Measurements from ENCODE around the gene BGN.
A peak's percentile ranks its signal among the peaks of the same experiment; 100 is the strongest.

BGN gene

GRCh38 chrX:153502796-153503195, 8.0 kb downstream of the BGN start:
- WGBS (ENCODE audit: insufficient coverage, insufficient read length), result no CpG with 5 or more reads among the region's 14 CpGs
- H3K9me3 ChIP-seq (ENCODE audit: control insufficient read depth, insufficient read depth, low read length), result no peaks in the 10 kb centered on the region
- no peak for DNase-seq (ENCODE audit: low read depth, low spot score)
- H3K36me3 ChIP-seq (ENCODE audit: control insufficient read depth, insufficient read depth, low read length), result no peaks in the 10 kb centered on the region
- H3K27ac ChIP-seq (ENCODE audit: low read length), result no peak overlapping the region
- H3K4me3 ChIP-seq (ENCODE audit: low read length), result no peak overlapping the region
- no peaks in the 10 kb centered on the region for H3K27me3 ChIP-seq (ENCODE audit: control insufficient read depth, insufficient read depth, low read length)
- no peaks in the 10 kb centered on the region for H3K4me1 ChIP-seq (ENCODE audit: control insufficient read depth, insufficient read depth, low read length)

GRCh38 chrX:153504445-153505016, 9.8 kb downstream of the BGN start:
- Histone ChIP-seq H3K9me3 (ENCODE audit: control insufficient read depth, insufficient read depth, low read length) (no peaks in the 10 kb centered on the region), H3K4me1 (ENCODE audit: control insufficient read depth, insufficient read depth, low read length) (no peaks in the 10 kb centered on the region), H3K4me3 (ENCODE audit: low read length) (no peak overlapping the region), H3K36me3 (ENCODE audit: control insufficient read depth, insufficient read depth, low read length) (no peaks in the 10 kb centered on the region), H3K27ac (ENCODE audit: low read length) (no peak overlapping the region), H3K27me3 (ENCODE audit: control insufficient read depth, insufficient read depth, low read length) (no peaks in the 10 kb centered on the region)
- WGBS (ENCODE audit: insufficient coverage, insufficient read length), result no CpG with 5 or more reads among the region's 26 CpGs
- DNase-seq (ENCODE audit: low read depth, low spot score), result no peak

- Histone ChIP-seq H3K4me1 (ENCODE audit: control insufficient read depth, insufficient read depth, low read length) (no peaks in the 10 kb centered on the region), H3K27me3 (ENCODE audit: control insufficient read depth, insufficient read depth, low read length) (no peaks in the 10 kb centered on the region), H3K4me3 (ENCODE audit: low read length) (no peak overlapping the region), H3K36me3 (ENCODE audit: control insufficient read depth, insufficient read depth, low read length) (no peaks in the 10 kb centered on the region), H3K27ac (ENCODE audit: low read length) (no peak overlapping the region), H3K9me3 (ENCODE audit: control insufficient read depth, insufficient read depth, low read length) (no peaks in the 10 kb centered on the region)
- DNase-seq (ENCODE audit: low read depth, low spot score), result no peak
- WGBS (ENCODE audit: insufficient coverage, insufficient read length), result no CpG with 5 or more reads among the region's 18 CpGs
Measured at GRCh38 chrX:153505361-153505760, 10.6 kb downstream of the BGN start.

GRCh38 chrX:153507484-153508178, 12.9 kb downstream of the BGN start:
- Histone ChIP-seq H3K27ac (ENCODE audit: low read length) (no peak overlapping the region), H3K4me3 (ENCODE audit: low read length) (no peak overlapping the region), H3K4me1 (ENCODE audit: control insufficient read depth, insufficient read depth, low read length) (no peaks in the 10 kb centered on the region), H3K27me3 (ENCODE audit: control insufficient read depth, insufficient read depth, low read length) (no peaks in the 10 kb centered on the region), H3K9me3 (ENCODE audit: control insufficient read depth, insufficient read depth, low read length) (no peaks in the 10 kb centered on the region), H3K36me3 (ENCODE audit: control insufficient read depth, insufficient read depth, low read length) (no peaks in the 10 kb centered on the region)
- peak; percentile 52 for DNase-seq (ENCODE audit: low read depth, low spot score)
- no CpG with 5 or more reads among the region's 19 CpGs for WGBS (ENCODE audit: insufficient coverage, insufficient read length)

GRCh38 chrX:153509592-153509991, 14.8 kb downstream of the BGN start:
- no CpG with 5 or more reads among the region's 14 CpGs for WGBS (ENCODE audit: insufficient coverage, insufficient read length)
- Histone ChIP-seq H3K4me3 (ENCODE audit: low read length) (no peak overlapping the region), H3K27me3 (ENCODE audit: control insufficient read depth, insufficient read depth, low read length) (no peaks in the 10 kb centered on the region), H3K27ac (ENCODE audit: low read length) (no peak overlapping the region), H3K4me1 (ENCODE audit: control insufficient read depth, insufficient read depth, low read length) (no peaks in the 10 kb centered on the region), H3K9me3 (ENCODE audit: control insufficient read depth, insufficient read depth, low read length) (no peaks in the 10 kb centered on the region), H3K36me3 (ENCODE audit: control insufficient read depth, insufficient read depth, low read length) (no peaks in the 10 kb centered on the region)
- DNase-seq (ENCODE audit: low read depth, low spot score), result no peak

- no CpG with 5 or more reads among the region's 11 CpGs for whole genome bisulfite sequencing (ENCODE audit: insufficient coverage, insufficient read length)
- no peaks in the 10 kb centered on the region for H3K27me3 ChIP-seq (ENCODE audit: control insufficient read depth, insufficient read depth, low read length)
- no peaks in the 10 kb centered on the region for H3K9me3 ChIP-seq (ENCODE audit: control insufficient read depth, insufficient read depth, low read length)
Measured at GRCh38 chrX:153510383-153510782, 15.6 kb downstream of the BGN start.

GRCh38 chrX:153511784-153512500, 17.2 kb downstream of the BGN start:
- WGBS (ENCODE audit: insufficient coverage, insufficient read length), result no CpG with 5 or more reads among the region's 17 CpGs
- H3K4me1 ChIP-seq (ENCODE audit: control insufficient read depth, insufficient read depth, low read length), result no peaks in the 10 kb centered on the region

More at GRCh38 chrX:153510383-153510782, 15.6 kb downstream of the BGN start:
- Histone ChIP-seq H3K36me3 (ENCODE audit: control insufficient read depth, insufficient read depth, low read length) (no peaks in the 10 kb centered on the region), H3K27ac (ENCODE audit: low read length) (no peak overlapping the region), H3K4me3 (ENCODE audit: low read length) (no peak overlapping the region), H3K4me1 (ENCODE audit: control insufficient read depth, insufficient read depth, low read length) (no peaks in the 10 kb centered on the region)
- DNase-seq (ENCODE audit: low read depth, low spot score), result no peak

GRCh38 chrX:153512501-153512893, 17.7 kb downstream of the BGN start:
- Histone ChIP-seq H3K27me3 (ENCODE audit: control insufficient read depth, insufficient read depth, low read length) (peaks cover 12% of the 10 kb centered on the region; the same call in 1 of the 2 replicates), H3K4me3 (ENCODE audit: low read length) (no peak overlapping the region), H3K9me3 (ENCODE audit: control insufficient read depth, insufficient read depth, low read length) (no peaks in the 10 kb centered on the region)

More at GRCh38 chrX:153511784-153512500, 17.2 kb downstream of the BGN start:
- Histone ChIP-seq H3K4me3 (ENCODE audit: low read length) (no peak overlapping the region), H3K27me3 (ENCODE audit: control insufficient read depth, insufficient read depth, low read length) (peaks cover 8% of the 10 kb centered on the region; the same call in 1 of the 2 replicates), H3K36me3 (ENCODE audit: control insufficient read depth, insufficient read depth, low read length) (no peaks in the 10 kb centered on the region), H3K9me3 (ENCODE audit: control insufficient read depth, insufficient read depth, low read length) (no peaks in the 10 kb centered on the region), H3K27ac (ENCODE audit: low read length) (no peak overlapping the region)
- DNase-seq (ENCODE audit: low read depth, low spot score), result no peak

GRCh38 chrX:153513265-153513664, 18.5 kb downstream of the BGN start:
- no peak for DNase-seq (ENCODE audit: low read depth, low spot score)
- H3K9me3 ChIP-seq (ENCODE audit: control insufficient read depth, insufficient read depth, low read length), result no peaks in the 10 kb centered on the region
- no CpG with 5 or more reads among the region's 5 CpGs for WGBS (ENCODE audit: insufficient coverage, insufficient read length)

More at GRCh38 chrX:153512501-153512893, 17.7 kb downstream of the BGN start:
- Histone ChIP-seq H3K4me1 (ENCODE audit: control insufficient read depth, insufficient read depth, low read length) (no peaks in the 10 kb centered on the region), H3K36me3 (ENCODE audit: control insufficient read depth, insufficient read depth, low read length) (no peaks in the 10 kb centered on the region), H3K27ac (ENCODE audit: low read length) (no peak overlapping the region)
- 100% methylated on average over 3 of the region's 3 CpGs for WGBS (ENCODE audit: insufficient coverage, insufficient read length)
- DNase-seq (ENCODE audit: low read depth, low spot score), result no peak

GRCh38 chrX:153514259-153514658, 19.5 kb downstream of the BGN start:
- DNase-seq (ENCODE audit: low read depth, low spot score), result no peak
- no peaks in the 10 kb centered on the region for H3K4me1 ChIP-seq (ENCODE audit: control insufficient read depth, insufficient read depth, low read length)
- no peaks in the 10 kb centered on the region for H3K36me3 ChIP-seq (ENCODE audit: control insufficient read depth, insufficient read depth, low read length)
- H3K27ac ChIP-seq (ENCODE audit: low read length), result no peak overlapping the region
- H3K27me3 ChIP-seq (ENCODE audit: control insufficient read depth, insufficient read depth, low read length), result peaks cover 22% of the 10 kb centered on the region; the same call in 1 of the 2 replicates
- no peak overlapping the region for H3K4me3 ChIP-seq (ENCODE audit: low read length)
- H3K9me3 ChIP-seq (ENCODE audit: control insufficient read depth, insufficient read depth, low read length), result no peaks in the 10 kb centered on the region
- WGBS (ENCODE audit: insufficient coverage, insufficient read length), result no CpG with 5 or more reads among the region's 9 CpGs

More at GRCh38 chrX:153513265-153513664, 18.5 kb downstream of the BGN start:
- Histone ChIP-seq H3K36me3 (ENCODE audit: control insufficient read depth, insufficient read depth, low read length) (no peaks in the 10 kb centered on the region), H3K27ac (ENCODE audit: low read length) (no peak overlapping the region), H3K4me3 (ENCODE audit: low read length) (no peak overlapping the region), H3K4me1 (ENCODE audit: control insufficient read depth, insufficient read depth, low read length) (no peaks in the 10 kb centered on the region), H3K27me3 (ENCODE audit: control insufficient read depth, insufficient read depth, low read length) (peaks cover 13% of the 10 kb centered on the region; the same call in 1 of the 2 replicates)
